AG09319 (cell line): ENCODE results near the gene NCKAP5.

Experiments
- DNase-seq: peaks from one replicate; pipeline ENCODE4 v3.0.0-alpha.2; 2010; ENCODE audit warnings: low read depth; ENCODE audit errors: extremely low read depth
- TF ChIP-seq, protein P1 (sequence below): IDR thresholded peaks from 2 replicates; pipeline ENCODE4 v1.5.1; 2011; ENCODE audit warnings: low read depth, mild to moderate bottlenecking, inconsistent platforms, low read length, moderate library complexity

The NCKAP5 gene

DNA sequence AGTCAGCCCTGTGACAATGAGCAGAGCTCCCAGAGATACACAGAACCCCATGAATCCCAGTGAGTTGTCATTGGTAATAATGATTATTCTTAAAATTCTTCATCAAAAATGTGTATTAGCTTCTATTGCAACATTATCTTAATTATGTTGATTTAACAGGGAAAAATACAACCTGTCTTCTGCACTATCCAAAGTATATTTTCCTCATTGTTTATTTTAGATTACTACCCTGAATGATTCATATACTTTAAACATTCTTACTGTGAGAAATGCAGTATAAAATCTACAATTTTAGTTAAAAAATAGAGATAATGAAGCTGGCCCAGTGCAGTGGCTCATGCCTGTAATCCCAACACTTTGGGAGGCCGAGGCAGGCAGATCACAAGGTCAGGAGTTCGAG lies 773.0 kb downstream of the NCKAP5 start:
- TF ChIP-seq, protein P1, sequence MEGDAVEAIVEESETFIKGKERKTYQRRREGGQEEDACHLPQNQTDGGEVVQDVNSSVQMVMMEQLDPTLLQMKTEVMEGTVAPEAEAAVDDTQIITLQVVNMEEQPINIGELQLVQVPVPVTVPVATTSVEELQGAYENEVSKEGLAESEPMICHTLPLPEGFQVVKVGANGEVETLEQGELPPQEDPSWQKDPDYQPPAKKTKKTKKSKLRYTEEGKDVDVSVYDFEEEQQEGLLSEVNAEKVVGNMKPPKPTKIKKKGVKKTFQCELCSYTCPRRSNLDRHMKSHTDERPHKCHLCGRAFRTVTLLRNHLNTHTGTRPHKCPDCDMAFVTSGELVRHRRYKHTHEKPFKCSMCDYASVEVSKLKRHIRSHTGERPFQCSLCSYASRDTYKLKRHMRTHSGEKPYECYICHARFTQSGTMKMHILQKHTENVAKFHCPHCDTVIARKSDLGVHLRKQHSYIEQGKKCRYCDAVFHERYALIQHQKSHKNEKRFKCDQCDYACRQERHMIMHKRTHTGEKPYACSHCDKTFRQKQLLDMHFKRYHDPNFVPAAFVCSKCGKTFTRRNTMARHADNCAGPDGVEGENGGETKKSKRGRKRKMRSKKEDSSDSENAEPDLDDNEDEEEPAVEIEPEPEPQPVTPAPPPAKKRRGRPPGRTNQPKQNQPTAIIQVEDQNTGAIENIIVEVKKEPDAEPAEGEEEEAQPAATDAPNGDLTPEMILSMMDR = no peak
- no peak for DNase-seq

DNA sequence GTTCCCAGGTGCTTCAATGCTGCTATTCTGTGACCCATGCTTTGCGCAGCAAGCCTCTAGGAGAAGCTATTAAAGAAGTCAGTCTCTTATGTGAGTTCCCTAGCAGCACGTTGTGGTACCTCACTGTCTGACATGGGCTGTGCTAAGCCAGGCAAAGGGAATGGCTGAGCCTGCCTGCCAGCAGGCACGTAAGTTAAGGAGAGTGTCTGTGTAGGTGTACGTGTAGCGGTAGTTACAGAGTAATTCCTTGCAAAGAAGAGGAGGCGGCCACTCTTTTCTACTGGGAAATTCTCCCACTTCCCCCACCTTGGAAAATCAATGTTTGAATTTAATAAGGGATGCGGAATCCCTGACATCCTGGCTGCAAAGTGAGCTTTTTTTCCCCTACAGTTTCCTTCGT lies 774.7 kb downstream of the NCKAP5 start:
- TF ChIP-seq, protein P1 = no peak
- no peak for DNase-seq

DNA sequence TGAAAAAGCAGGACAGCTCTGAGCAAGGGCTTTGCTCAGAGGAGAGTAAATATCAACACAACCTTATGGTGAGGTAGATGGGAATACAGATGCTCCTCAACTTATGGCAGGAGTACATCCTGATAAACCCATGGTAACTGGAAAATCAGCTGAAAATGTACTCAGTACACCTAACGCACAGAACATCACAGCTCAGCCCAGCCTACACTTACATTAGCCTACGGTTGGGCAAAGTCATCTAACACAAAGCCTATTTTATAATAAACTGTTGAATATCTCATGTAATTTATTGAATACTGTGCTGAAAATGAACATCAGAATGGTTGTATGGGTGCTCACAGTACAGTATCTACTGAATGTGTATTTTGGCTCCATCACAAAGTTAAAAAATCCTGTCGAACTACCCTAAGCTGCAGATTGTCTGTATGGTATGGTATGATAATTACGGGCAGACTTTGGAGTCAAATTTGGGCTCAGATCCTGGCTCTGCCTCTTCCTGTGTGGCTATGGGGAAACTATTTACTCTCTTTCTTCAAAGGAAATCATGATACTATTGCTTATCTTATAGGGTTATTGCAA lies 778.0 kb downstream of the NCKAP5 start:
- TF ChIP-seq, protein P1 = no peak

DNA sequence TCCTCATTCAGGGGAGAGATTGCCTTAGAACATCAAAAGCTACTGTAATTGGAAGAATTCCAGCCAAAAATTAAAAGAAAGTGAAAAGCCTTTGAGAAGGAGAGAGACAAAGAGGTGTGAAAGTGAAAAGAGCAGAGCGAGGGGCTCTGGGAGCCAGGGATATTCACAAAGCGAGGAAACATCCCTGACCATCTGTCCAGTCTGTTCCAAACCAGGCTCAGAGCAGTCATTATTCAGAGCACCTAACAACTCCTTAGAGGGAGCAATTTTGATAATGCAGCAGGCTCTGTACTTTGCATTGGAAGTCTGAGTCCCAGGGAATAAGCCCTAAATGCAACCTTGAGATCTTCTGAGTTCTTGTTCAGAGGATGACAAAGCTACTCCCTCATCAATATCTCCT lies 779.2 kb downstream of the NCKAP5 start:
- DNase-seq = no peak
- TF ChIP-seq, protein P1 = no peak

More for the DNA sequence above, 778.0 kb downstream of the NCKAP5 start:
- DNase-seq = no peak

DNA sequence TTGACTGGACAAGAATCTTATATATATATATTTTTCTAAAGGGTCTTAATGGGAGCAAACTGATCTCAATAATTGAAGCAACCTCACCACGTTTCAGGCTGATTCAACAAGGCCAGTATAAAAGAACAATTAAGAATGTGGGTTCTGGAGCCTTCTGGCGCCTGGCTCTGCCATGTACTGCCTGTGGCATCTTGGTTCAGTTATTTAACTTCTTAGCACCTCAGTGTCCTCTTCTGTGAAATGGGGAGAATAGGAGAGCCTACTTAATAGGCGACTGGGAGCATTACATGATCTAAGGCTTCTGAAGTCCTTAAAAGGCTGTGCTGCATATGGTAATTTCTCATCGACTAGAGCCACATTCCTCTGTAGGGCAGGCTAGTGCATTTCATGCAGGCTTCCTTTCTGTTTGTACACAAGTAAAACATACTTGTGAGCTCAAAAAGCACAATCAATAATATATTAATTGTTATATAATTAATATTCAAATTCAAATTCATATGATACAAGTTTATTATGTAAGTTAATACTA lies 779.9 kb downstream of the NCKAP5 start:
- DNase-seq = no peak
- TF ChIP-seq, protein P1 = no peak

DNA sequence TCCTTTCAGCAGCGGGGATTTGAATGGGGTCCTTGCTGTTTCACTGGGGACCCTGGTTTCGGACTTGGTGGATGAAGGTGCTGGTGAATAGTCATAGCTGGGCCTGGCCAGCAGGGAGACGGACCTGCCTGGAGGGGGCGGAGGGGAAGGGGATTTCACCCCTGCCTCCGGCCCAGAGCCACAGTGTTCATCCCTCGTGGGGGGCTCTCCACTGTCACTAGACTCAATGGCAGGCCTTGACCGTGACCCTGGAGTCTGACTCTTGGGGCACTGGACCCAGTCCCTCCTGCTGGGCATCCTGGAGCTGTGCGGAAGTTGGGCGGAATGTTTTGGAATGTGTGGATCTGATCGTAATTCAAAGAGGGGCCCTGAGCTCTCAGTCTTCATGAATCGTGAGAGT lies 784.4 kb downstream of the NCKAP5 start:
- no peak for DNase-seq
- TF ChIP-seq, protein P1 = no peak

DNA sequence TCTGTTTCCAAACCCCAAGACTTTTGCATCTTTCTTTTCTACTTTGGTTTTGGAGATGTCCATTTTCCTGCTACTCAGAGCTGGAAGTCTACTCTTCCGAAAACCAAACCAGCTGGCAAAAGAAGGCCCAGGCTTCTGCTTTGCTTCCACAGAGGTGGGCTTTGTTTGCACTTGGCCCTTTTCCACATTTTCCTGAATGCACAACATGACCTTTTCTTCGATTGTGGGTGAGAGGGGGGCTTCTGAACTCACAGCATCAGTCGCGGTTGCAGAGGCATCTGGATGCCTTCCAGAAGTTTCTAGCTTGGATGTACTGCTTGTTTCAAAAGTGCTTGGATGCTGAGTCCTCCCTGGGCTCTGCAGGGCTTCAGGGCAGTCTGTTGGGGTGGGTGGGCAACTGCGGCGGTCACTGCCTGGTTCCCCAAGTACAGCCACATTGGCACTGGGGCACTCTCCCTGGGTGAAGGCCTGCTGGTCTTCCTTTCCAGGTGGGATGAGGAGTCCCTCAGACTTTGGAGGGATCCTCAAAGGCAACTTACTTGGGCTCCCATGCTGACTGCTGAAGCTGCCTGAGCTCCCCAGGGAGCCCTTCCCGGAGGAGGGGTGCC lies 786.0 kb downstream of the NCKAP5 start:
- TF ChIP-seq, protein P1 = no peak
- DNase-seq = no peak
